OCI-M2 (cell line): ENCODE measurements around the gene ATP5PD.
"Not testable (repeated sequence)": the region's sequence is repeated elsewhere in the genome, so short reads cannot be mapped to it uniquely, and the experiment has no call there.

Experiments used
- DNase-seq: peaks from one replicate; lab custom pipeline; 2025; ENCODE audit not compliant: unreplicated experiment; lab: John Stamatoyannopoulos, UW

ATP5PD gene

GRCh38 chr17:75059369-75060345, 12.9 kb upstream of the ATP5PD start:
- no peak for DNase-seq

DNA sequence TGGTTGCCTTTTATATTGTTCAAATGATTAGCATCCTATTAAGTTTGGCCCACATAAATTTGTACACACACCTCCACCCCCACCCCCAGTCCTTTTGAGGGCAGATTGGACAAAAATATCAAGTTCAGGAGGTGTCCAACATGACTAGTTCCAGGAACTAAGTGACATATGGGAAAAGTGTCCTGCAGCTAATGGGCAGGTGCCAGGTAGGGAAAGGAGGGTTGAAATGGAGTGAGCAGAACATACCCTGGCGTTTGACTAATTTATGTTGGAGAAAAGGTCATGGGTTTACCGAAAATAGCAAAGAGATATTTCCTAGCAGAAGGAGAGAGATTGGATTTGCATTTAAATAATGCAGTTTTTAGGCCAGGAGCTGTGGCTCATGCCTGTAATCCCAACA, 5.2 kb upstream of the ATP5PD start:
- no peak for DNase-seq

GRCh38 chr17:75049706-75050105, 2.9 kb upstream of the ATP5PD start:
- no peak for DNase-seq

- DNase-seq: no peak
Observed at GRCh38 chr17:75049057-75049456, 2.3 kb upstream of the ATP5PD start.

- no peak for DNase-seq
Observed at GRCh38 chr17:75048249-75048878, 1.6 kb upstream of the ATP5PD start.

GRCh38 chr17:75047398-75048098, 779 bp upstream of the ATP5PD start:
- no peak for DNase-seq

- not testable (repeated sequence) for DNase-seq
Observed at GRCh38 chr17:75045946-75046406, 793 bp downstream of the ATP5PD start.

GRCh38 chr17:75044716-75045115, 2.1 kb downstream of the ATP5PD start:
- DNase-seq: no peak

GRCh38 chr17:75043789-75044188, 3.0 kb downstream of the ATP5PD start:
- not testable (repeated sequence) for DNase-seq

DNA sequence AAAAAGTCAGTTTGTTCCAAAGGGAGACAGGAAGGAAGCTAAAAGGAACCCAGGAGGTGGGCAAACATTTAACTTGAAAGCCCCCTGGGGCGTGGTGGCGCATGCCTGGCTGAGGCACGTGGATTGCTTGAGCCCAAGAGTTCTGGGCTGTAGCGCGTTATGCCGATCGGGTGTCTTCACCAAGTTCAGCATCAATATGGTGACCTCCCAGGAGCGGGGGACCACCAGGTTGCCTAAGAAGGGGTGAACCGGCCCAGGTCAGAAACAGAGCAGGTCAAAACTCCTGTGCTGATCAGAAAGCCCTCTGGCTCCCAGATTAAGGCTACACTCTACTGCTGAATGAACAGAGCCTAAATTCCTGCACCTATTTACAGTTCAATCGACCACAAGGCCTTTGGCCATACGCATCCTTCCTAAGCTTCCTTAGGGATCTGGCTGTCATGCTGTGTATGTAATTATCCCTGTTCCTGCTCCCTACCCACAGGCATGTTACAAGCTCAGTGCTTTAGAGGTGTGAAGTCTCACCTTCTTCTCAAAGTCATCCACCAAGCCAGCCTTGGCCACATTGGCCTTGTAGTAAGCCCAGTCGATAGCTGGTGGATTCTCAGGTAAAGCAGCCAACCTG, 5.0 kb downstream of the ATP5PD start:
- no peak for DNase-seq

- DNase-seq: no peak
Observed at GRCh38 chr17:75039238-75039637, 7.5 kb downstream of the ATP5PD start.

- DNase-seq: no peak
Observed at GRCh38 chr17:75036643-75037268, 10.0 kb downstream of the ATP5PD start.

GRCh38 chr17:75034236-75034908, 12.4 kb downstream of the ATP5PD start:
- DNase-seq: peak; percentile 67

- peak; percentile 87 for DNase-seq
Observed at GRCh38 chr17:75033346-75034235, 13.2 kb downstream of the ATP5PD start.

- DNase-seq: no peak
Observed at GRCh38 chr17:75032720-75033280, 14.0 kb downstream of the ATP5PD start.

- no peak for DNase-seq
Observed at GRCh38 chr17:75031972-75032719, 14.6 kb downstream of the ATP5PD start.

DNA sequence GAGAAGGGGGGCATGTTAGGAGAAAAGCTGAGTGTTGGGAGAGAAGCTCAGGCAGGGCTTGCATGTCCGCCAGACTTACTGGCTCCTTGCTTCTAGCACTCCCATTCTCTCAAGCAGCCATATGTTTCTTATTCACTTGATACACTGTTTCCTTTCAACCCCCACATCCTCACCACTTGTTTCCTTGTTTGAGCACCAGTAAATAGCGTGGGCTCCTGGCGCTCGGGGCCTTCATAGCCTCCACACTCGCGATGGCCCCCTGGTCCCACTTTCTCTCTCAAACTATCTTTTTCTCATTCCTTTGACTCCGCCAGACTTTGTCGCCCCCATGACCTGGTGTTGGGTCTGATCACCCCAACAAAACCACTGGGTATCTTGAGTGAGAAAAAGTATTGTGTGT, 16.6 kb downstream of the ATP5PD start:
- DNase-seq: no peak

DNA sequence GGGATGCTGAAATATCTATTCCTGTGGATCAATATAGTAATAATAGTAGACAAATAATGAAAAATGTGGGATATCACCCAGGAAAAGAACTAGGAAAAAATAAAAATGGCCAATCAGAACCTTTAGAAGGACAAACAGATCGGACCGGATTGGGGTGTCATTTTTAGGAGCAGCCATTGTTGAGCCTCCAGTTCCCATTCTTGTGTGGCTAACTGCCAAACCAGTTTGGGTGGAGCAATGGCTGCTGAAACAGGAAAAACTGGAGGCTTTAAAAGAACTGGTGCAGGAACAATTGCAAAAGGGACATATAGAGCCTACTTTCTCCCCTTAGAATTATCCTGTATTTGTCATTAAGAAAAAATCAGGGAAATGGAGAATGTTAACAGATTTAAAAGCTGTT, 20.1 kb downstream of the ATP5PD start:
- DNase-seq: not testable (repeated sequence)
